ENCODE measurements around the gene CALU. TPM values are rescaled to one million over a fixed set of nuclear protein-coding genes. Genes with fewer than 3 reads are reported as not detected.

Gene CALU
- total RNA-seq, 1 donor from 2014 or later: 169 TPM

- no peak for DNase-seq (ENCODE audit: low spot score)
Observed at GRCh38 chr7:128781851-128782250, 42.7 kb downstream of the CALU start.

DNA sequence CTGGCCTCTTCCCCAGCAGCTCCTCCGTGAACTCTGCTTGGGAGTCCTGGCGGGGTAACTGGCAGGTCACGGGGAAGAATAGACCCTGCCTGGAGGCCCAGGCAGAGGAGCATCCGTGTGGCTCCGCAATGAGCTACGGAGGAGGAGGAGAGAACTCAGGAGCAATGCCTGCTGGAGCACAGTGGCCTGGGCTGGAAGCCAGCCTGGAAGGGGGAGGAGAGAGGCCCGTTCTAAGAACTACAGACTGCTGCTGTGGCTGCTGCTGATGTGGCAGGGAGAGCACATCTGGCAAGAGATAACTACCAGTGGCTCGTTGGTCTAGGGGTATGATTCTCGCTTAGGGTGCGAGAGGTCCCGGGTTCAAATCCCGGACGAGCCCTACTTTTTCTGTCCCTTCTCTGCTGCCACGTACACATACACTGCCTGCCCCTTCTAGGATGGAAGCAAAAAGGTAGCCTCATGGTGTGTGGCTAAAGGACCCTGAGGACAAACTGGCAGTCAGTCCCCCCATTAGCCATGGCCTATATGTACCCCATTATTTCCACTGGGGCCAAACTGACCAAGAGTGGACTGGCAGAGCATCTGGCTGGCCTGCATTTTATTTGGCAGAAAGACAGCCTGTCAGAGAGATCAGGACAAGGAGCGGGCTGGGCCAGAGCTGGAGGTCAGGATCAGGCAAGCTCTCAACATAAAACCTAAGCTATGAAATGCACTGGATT, 44.1 kb downstream of the CALU start:
- no peak for DNase-seq (ENCODE audit: low spot score)

DNA sequence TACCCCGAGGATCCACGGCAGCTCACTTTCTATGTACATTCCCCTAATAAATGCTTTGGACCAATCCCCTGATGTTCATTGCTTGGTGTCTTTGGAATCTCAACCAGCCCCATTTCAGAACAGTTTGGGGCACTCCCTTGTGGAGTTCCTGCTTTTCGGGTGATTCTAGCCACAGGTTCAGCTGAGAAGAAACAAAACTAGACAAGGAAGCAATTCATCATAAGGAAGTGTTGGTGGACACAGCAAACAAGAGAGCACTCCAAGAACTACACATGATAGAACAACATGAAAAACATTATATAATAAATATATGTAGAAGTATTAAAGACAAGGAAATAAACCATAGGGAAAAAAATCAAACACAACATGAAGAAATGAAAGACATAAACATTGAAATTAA, 46.6 kb downstream of the CALU start:
- no peak for DNase-seq (ENCODE audit: low spot score)

- no peak for DNase-seq (ENCODE audit: low spot score)
Observed at GRCh38 chr7:128788446-128789412, 49.6 kb downstream of the CALU start.

DNA sequence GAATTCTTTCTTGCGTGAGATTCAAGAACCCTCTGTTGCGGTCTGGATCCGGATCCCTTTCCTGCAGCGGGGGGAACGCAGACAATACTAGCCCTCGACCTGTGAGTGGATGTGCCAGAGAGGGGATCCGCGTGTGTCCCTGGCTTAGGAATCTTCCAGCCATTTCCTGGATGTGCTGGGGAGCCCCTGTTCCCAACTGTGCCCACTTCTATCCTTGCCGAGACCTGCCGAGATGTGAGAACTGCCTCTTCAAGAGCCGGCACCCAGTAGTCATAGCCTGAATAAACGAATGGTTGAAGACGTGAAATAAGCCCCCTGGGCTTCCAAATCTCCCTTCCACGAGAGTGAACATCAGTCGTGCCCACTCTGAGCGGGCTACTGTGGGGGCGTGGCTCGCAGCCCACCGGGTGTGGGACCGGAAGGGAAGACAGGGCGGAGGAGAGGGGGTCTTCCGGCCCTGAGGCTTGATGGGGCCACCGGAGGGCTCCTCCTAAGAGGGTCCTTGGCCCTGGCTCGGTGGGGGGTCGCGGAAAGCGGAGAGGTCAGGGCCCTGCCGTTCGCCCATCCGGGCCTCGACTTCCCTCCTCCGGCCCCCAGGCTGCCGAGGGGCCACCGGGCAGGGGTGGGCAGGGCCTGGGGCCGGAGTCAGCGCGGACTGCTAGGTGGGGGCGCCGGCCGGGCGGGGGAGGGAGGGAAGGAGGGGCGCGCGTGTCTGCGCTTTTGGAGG, 51.3 kb downstream of the CALU start:
- DNase-seq (ENCODE audit: low spot score): no peak

GRCh38 chr7:128791121-128791971, 52.2 kb downstream of the CALU start, which contains the start of gene CCDC136:
Gene CCDC136 (plus strand): TSS chr7:128791968. CDS start chr7:128792412, 444 bp downstream.
- no peak for DNase-seq (ENCODE audit: low spot score)

GRCh38 chr7:128791972-128792327, 52.8 kb downstream of the CALU start:
- DNase-seq (ENCODE audit: low spot score): no peak

DNA sequence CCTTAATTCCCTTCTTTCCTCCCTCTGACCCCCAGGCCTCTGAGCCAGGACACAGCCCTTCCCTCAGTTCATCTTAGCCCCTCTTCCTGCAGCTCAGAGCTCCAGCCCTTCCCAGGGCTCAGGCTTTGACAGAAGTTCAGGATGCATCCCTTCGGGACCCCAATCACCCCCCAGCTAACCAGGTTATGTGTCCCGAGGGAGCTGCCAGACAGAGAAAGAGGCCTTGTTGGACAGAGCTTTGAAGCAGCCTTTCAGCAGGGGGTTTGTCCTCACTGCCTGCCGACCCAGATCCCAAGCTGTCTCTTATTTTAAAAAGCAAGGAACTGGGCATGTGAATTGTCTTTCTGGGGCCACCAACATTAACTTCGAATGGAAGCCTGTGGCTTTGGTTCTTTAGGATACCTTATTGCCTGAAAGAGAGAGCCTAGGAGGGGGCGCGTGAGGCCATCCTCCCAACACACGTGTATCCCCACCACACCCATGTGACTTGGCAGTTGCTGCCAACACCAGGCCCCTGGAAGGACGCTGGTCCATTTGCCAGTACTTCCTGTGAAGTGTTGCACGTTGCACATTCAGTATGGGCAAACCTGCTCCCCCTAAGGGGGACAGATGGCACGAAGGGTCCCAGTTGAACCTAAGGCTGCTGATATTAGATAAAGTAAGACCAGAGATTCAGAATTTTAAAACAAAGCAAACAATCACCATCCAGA, 53.5 kb downstream of the CALU start:
- DNase-seq (ENCODE audit: low spot score): no peak

GRCh38 chr7:128793181-128793547, 54.0 kb downstream of the CALU start:
- no peak for DNase-seq (ENCODE audit: low spot score)

DNA sequence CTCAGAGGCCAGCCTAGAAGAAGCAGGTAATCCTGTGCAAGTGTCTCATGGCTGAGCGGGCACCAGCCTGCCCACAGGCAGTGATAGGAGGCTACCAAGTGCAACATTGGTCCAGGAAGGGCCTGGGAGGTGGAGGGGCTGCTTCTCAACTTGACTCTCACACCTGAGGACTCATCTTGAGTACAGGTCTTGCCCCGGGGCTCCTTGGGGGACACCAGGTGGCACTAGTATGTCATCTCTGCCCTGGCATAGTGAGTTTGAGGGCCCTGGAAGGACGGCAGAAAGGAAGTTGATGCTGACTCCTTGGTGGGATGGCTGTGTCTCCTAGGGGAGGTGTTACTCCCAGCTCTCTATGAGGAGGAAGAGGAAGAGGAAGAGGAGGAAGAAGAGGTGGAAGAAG, 54.9 kb downstream of the CALU start:
- peak; percentile 53 for DNase-seq (ENCODE audit: low spot score)

DNA sequence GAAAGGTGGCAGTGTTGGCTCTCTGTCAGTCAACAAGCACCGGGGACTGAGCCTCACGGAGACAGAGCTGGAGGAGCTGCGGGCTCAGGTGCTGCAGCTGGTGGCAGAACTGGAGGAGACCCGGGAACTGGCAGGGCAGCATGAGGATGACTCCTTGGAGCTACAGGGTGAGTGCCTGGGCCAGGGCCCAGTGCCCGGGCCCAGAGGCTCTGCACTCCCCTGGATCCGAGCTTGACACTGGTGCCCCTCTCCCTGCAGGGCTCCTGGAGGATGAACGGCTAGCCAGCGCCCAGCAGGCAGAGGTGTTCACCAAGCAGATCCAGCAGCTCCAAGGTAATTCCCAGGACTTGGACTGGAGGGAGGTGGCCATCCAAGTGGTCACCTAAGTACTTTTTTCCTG, 55.3 kb downstream of the CALU start:
- peak; percentile 62 for DNase-seq (ENCODE audit: low spot score)

- peak; percentile 18 for DNase-seq (ENCODE audit: low spot score)
Observed at GRCh38 chr7:128795129-128795528, 56.0 kb downstream of the CALU start.

DNA sequence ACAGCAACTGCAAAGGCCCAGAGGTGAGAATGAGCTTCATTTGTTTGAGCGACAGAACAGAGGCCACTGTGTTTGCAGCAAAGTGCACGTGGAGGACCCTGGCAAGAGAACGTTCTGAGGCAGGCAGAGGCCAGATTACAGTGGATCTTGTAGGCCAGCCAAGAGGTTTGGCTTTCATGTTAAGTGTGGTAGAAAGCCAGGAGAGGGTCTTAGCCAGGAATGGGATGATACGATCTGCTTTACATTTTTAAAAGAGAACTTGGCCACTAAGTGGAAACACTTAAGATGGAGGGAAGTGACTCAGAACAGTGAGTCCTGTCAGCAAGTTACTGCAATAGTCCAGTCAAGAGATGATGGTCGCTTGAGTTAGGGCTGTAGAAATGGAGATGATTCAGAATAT, 57.2 kb downstream of the CALU start:
- peak; percentile 37 for DNase-seq (ENCODE audit: low spot score)

- DNase-seq (ENCODE audit: low spot score): no peak
Observed at GRCh38 chr7:128799451-128799850, 60.3 kb downstream of the CALU start.

- DNase-seq (ENCODE audit: low spot score): no peak
Observed at GRCh38 chr7:128800567-128800966, 61.4 kb downstream of the CALU start.

- DNase-seq (ENCODE audit: low spot score): peak; percentile 30
Observed at GRCh38 chr7:128801003-128801402, 61.8 kb downstream of the CALU start.

GRCh38 chr7:128801667-128802418, 62.7 kb downstream of the CALU start:
- peak; percentile 18 for DNase-seq (ENCODE audit: low spot score)

GRCh38 chr7:128804484-128804883, 65.3 kb downstream of the CALU start:
- DNase-seq (ENCODE audit: low spot score): no peak

- no peak for DNase-seq (ENCODE audit: low spot score)
Observed at GRCh38 chr7:128805225-128805624, 66.1 kb downstream of the CALU start.
